HG03135 (cell line): Measurements from ENCODE around the gene SPACA5.
"Not testable (repeated sequence)": the region's sequence is repeated elsewhere in the genome, so short reads cannot be mapped to it uniquely, and the experiment has no call there.

Source experiments
- ATAC-seq: cut with Tn5 transposase; IDR thresholded peaks from one replicate; pipeline ENCODE4 v1.9.1; 2021; ENCODE audit warnings: mild to moderate bottlenecking, moderate library complexity; ENCODE audit not compliant: unreplicated experiment

Gene SPACA5

DNA sequence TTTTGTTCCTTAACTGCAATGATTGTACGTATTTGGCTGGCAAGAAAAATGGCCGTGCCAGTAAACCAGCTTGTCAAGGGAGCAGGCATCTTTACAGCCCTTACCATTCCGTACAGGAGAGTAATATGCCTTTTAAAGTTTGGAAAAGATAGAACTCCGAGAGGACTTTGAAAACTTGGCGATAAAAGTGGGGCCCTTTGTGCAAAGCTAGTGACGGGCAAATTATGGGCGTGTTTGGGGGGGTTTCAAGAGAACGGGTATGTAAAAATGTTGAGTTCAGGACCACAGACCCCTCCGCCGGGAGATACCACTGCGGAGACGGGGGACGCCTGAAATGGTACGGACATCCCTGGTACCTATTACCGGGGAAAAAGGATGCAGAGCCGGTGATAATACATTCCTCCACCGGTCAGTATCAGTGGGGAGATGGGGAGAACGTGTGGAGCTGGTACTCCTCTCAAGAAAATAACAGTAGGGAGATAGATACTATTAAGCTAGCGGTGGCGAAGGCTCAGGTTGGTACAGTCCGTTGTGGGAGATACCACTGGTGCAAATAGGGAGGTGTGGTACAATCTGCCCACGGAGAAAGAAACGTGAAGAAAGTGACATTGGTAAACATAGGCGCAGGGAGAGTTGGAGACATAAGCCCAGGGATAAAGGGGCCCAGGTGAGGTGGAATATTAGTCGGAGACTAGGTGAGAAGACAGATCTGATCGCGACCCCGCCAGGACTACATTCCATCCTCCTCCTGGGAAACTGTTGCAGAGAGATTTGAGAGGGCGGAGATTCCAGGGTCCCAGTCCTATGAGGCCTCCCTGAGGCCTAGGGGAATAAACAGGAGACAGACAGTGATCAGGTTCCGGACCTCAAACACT lies 14.5 kb downstream of the SPACA5 start:
- peak; percentile 61 for ATAC-seq

DNA sequence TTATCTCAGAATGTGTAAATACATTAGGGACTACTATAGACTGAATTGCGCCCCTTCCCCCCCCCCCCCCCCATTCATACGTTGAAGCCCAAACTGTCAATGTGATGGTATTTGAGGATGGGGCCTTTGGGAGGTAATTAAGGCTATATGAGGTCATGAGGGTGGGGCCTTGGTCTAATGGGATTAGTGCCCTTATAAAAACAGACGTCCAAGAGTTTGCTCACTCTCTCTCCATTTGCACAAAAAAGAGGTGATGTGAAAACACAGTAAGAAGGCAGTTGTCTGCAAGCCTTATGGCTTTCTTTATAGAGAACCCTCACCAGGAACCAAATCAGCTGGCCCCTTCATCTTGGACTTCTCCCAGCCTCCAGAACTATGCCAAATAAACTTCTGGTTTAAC lies 15.3 kb downstream of the SPACA5 start:
- no peak for ATAC-seq

DNA sequence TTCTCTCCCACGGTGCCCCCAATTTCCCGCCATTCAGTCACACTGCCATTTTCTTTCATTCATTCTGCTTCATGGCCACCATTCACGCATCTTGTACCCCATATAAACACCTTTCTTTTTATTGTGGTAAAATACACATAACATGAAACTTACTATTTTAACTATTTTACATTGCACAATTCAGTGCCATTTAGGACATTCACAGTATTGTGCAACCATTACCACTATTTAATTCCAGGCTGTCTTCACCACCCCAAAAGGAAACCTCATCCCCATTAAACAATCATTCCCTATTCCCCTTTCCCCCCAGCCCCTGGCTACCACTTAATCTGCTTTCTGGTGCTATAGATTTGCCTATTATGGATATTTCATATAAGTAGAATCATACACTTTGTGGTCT lies 15.9 kb downstream of the SPACA5 start:
- no peak for ATAC-seq

DNA sequence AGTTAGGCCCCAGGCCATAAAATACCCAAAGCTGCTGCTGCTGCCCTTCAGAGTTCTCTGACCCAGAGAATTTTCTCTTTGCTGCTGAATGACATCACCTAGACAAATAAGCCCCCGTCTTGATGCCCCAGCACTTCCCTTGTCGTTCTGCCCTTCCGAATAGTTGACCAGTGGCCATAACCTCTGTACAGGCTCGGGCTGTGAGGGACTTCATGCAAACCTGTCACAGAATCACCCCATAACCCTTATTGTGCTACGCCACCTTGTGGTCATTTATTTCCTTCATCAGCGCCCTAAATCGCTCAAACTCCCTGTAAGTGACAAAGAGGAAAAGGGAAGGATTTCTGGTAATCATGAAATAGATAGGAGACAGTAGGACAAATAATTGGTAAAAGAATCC lies 18.8 kb downstream of the SPACA5 start:
- no peak for ATAC-seq

DNA sequence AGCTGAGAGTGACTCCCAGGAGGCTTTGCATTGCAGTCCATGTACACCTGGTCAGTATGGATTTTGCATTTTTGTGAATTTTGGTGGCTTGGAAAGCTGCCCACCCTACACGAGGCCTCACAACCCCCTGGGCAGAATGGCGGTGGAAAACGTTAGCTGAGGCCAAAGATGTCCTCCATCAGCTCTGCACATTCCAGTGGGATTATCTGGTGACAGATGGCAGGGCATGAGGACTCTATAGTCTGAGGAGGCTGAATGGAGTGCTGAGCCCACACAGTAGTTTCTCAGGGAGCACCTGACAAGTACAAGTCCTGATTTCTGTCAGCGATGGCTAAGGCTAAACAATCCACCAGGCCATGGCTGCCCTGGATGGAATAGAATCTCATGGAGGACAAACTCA lies 20.8 kb downstream of the SPACA5 start:
- ATAC-seq = not testable (repeated sequence)

DNA sequence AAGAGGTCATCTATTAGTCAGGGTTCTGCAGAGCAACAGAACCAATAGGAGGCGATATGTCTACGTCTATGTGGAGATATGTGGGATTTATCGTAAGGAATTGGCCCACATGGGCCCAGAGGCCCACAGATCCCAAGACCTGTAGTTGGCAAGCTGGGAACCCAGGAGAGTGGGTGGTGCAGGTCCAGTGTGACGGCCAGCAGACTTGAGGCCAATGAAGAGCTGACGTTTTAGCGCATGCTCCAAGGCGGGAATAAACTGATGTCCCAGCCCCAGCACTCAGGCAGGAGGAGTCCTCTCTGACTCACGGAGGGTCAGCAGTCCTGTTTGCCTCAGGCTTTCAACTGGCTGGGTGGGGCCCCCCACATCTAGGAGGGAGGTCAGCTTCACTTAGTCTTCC lies 21.3 kb downstream of the SPACA5 start:
- ATAC-seq = no peak

DNA sequence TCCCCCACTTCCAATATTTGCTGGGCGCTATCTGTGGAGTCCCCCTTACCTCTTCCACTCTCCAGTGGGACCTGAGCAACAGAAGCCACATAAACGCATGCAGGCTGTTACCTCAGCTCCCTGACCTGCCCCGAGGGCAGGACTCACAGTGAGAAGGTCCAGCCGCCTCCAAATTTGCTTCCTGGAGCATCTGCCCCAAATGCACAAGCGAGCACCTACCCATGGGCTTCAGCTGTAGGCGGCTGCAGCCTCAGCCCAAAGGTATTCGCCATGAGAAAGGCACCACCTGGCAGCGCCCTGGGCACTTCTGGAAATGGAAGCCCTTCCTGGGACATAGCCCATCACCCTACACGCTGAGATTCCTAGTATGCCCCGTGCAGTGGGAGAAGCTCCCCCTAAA lies 23.4 kb downstream of the SPACA5 start:
- ATAC-seq = no peak

DNA sequence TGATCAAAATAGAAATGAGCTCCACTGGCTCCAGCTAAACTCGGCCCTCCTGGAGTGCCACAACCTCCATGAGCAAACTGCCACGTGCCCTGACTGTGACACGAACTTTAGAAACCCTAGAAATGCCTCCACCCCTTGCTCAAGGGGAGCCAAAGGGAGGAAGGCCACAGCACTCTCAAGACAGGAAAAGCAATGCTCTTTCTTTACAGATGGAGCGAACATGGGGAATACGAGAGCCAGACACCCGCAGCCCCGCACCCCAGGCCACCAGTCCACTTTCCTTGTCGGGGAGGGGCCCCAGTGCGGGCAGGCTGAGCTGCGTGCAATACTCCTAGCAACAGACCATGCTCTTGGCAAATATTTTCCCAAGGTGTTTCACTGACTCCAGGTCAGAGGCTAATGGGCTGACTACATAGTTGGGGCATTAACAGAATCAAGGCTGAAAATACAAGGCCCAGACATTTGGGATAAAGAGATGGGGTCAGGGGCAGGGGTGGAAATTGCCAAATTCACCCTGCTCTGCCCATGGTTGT lies 23.9 kb downstream of the SPACA5 start:
- ATAC-seq = not testable (repeated sequence)

DNA sequence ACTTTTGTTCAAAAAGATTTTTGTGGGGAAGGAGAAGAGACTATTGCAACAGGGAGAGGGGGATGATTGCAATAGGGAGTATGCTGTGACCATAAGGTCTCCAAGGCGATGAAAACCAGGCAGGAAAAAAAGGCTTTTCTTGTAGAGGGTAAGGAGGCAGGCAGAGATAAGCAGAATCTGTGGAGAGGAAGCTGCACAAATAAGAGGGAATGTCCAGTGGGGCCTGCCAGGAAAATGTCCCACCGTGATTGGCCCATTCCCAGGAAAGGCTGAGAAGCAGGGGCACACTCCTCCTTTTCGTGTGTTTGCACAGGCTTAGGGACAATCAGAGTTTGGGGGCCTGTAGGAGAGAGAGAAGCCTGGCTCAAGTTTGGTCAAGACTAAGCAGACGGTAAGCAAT lies 29.1 kb downstream of the SPACA5 start:
- no peak for ATAC-seq

DNA sequence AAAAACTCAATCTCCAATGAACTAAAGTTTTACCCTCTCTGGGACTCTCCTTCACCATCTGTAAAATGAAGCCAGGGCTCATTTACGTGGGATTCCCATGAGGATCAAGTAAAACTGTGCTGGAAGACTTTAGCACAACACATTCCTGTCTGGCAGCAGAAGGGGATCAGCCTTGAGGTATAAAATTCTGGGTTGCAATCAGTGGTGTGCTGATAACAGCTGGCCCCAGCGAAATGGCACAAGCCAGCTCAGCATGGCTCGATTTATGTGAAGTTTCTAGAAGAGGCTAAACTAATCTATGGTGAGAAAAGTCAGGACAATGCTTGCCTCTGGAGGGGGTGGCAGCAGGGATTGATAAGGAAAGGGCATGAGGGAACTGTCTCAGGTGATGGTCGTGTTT lies 36.3 kb downstream of the SPACA5 start:
- no peak for ATAC-seq

DNA sequence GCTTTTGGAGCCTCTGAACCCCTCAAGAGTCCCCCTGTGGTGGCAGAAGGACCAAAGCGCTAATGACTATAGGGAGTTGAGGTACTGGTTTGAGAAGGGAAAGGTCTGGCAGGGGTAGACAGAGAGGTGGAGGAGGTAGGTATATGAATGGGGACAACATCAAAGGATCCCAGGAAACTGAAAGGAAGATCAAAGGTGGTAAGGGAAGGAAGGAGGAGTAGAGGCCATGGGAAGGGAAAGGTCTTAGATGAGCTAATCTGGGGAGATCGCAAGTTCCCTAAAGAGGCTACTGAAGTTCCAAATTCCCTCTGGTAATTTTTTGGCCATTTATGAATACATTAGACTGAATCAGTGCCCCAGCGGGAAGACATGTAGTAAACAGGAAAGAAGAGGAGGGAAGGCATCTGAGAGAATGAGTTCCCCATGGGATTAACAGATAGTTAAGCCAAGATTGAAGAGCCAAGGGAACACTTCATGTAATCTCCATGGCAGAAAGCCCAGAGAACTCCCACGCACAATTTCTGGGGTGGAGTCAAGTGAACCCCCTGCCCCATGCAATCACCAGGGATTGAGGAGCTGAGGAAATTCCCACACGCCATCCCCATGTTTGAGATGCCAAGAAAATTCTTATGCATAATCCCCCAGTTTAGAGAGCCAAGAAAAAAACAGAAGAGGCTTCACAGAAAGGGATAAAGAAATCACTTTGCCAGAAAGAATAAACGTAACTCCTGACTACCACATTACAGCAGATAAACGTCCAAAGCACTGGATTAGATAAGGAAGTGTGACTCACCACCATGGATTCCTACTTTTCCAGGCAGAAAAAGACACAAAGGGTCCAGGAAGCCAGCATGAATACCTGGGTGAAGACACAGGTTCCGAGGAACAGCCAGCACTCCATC lies 38.9 kb downstream of the SPACA5 start:
- no peak for ATAC-seq

DNA sequence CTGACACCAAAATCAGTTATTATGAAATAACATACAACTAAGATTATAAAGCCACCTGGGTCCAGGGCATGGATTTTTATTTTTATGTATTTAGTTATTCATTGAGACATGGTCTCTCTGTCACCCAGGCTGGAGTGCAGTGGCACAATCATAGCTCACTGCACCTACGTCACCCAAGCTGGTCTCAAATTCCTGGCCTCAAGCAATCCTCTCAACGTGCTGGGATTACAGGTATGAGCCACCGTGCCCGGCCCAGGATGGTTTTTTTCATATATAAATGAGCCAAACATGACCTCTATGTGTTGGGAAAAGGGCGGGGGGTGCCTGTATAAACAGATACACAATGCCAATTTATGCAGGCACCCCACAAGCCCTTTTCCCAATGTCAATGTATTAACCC lies 40.1 kb downstream of the SPACA5 start:
- ATAC-seq = no peak

DNA sequence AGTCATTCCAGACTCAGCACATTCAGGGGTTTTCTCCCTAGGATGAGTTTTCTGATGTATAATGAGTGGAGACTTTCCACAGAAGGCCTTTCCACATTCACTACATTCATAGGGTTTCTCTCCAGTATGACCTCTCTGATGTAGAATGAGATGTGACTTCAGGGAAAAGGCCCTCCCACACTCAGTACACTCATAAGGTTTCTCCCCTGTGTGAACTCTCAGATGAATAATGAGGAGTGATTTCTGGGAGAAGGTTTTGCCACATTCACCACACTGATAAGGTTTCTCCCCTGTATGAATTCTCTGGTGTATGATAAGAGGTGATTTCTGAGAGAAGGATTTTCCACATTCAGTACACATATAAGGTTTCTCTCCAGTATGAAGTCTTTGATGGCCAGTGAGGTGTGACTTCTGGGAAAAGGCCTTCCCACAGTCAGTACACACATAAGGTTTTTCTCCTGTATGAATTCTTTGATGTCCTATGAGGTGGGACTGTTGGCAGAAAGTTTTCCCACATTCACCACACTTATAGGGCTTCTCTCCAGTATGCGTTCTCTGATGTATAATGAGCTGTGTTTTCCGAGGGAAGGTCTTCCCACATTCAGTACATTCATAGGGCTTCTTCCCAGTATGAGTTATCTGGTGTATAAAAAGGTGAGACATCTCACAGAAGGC lies 52.0 kb downstream of the SPACA5 start:
- ATAC-seq = no peak

DNA sequence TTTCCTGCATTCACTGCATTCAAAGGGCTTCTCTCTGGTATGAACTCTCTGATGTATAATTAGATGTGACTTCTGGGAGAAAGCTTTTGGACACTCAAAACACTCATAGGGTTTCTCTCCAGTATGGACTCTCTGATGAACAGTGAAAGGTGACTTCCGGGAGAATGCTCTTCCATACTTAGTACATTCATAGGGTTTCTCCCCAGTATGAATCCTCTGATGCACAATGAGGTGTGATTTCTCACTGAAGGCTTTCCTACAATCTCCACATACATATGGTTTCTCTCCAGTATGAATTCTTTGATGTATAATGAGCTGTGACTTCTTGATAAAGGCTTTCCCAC lies 52.5 kb downstream of the SPACA5 start:
- no peak for ATAC-seq
